Dermis microvascular lymphatic vessel endothelial cell (primary cell): ENCODE measurements around the gene FIBCD1. TPM values are rescaled to one million over a fixed set of nuclear protein-coding genes. Genes with fewer than 3 reads are reported as not detected.

Source experiments
- DNase-seq, 2 donors: peaks; one replicate each; pipeline versions ENCODE4 v3.0.0 to v3.0.0-alpha.2; 2010; ENCODE audit warnings: low read depth in 2 of 2
- total RNA-seq: library from RNA; depleted of rRNA; stranded (reverse); fragments of >200 nt; gene quantifications from 2 replicates; pipeline ENCODE4 v1.2.1, GENCODE V29; 2014

FIBCD1 gene
- total RNA-seq, 1 donor from 2014 or later: under 0.01 TPM

- DNase-seq: no peak
These were observed 77.5 kb downstream of the FIBCD1 start for GRCh38 chr9:130861372-130862180.

- DNase-seq: peak; percentile 58 to 90
These were observed 78.4 kb downstream of the FIBCD1 start for GRCh38 chr9:130860458-130861316.

DNA sequence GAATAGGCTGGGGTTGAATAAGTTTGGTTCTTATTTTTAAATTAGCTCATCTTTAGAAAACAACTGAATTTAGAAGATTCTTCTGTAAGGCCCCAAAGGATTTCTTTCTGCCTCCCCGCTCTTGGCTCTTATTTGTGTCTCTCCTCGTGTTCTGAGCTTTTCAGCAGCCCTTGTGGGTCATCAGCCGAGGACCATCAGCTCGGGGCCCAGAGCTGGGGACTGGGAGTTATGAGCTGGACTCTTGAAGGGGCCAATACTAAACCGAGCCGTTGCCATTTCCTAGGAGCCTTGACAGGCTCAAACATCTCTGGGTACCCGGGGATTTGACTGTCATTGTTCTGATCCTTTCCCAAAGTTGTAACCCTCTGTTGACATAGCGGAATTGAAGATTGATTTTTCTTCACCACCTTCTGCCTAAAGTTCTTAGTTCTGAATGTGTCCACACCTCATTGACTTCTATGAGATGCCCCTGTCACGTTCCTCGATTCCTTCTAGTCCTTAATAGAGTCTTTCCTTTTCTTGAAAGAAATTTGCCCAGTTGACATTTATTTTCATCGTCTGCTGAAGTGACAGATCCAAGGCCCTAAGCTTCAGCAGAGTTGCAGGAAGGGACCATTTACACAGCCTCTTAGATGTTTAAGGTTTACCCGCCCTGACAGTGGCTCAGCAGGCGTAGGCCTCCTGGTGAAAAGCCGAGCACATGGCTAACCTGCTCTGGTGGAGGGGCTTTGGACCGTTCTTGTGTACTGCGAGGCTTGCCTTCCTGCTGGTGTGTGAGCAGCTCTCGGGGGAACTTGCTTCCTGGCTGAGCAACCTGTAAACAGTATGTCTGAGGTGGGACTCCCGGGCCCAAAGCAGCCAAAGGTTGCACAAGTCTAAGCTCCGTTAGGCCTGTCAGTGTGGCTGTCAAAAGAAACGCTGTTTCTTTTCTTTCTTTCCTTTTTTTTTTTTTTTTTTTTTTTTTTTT is 80.0 kb downstream of the FIBCD1 start:
- DNase-seq: no peak

- DNase-seq: peak in 1 of 2 donors; percentile 52
These were observed 80.9 kb downstream of the FIBCD1 start for GRCh38 chr9:130857864-130858738.

DNA sequence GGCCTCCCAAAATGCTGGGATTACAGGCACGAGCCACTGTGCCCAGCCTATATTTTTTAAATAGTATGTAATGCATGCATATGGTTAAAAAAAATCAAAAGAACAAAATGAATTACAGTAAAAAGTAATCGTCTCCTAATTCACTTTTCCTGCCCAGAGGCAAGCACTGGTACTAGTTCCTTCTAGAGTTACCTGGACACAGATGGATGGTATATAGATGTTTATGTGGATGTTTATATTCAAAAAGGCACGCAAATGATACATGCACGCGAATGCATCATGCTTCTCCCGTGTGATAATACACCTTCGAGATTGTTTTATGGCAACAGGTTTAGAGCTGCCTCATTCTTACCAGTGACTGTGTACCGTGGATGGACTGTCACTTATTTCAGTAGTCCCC is 82.6 kb downstream of the FIBCD1 start:
- DNase-seq: no peak

DNA sequence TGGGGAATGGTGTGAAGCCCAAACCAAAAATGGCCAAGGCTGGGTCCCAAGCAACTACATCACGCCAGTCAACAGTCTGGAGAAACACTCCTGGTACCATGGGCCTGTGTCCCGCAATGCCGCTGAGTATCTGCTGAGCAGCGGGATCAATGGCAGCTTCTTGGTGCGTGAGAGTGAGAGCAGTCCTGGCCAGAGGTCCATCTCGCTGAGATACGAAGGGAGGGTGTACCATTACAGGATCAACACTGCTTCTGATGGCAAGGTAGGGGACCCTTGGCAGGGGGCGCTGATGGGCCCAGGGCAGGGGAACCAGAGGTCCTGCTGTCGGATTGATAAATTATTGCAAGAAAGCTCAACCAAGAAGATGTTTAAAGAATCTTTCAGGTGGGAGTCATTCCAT is 84.2 kb downstream of the FIBCD1 start:
- no peak for DNase-seq

DNA sequence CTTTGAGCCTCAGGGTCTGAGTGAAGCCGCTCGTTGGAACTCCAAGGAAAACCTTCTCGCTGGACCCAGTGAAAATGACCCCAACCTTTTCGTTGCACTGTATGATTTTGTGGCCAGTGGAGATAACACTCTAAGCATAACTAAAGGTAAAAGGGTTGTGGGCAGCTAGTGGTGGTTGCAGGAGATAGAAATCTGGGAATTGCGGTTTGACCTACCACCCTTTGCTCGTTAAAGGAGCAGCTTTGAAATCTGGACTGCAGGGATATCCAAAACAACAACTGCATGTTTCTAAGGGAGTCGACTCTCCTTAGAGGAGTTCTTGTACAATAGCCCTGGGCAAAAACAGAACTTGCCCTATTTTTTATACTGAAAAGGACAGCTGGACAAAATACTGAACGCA is 85.0 kb downstream of the FIBCD1 start:
- DNase-seq: no peak

- no peak for DNase-seq
These were observed 86.2 kb downstream of the FIBCD1 start for GRCh38 chr9:130852801-130853200.

Other genes with a start within 250 kb of the FIBCD1 start
- 22.3 and 27.7 TPM in 2 replicates for gene EXOSC2, start 245.5 kb downstream of the FIBCD1 start, total RNA-seq
- 21.8 and 38.3 TPM in 2 replicates for gene ABL1, start 104.0 kb downstream of the FIBCD1 start, total RNA-seq
- gene QRFP, start 42.4 kb downstream of the FIBCD1 start, total RNA-seq: not detected in 2 replicates
- gene LAMC3, start 69.9 kb upstream of the FIBCD1 start, total RNA-seq: 1.2 and 5.1 TPM in 2 replicates
- 1.6 and 2.4 TPM in 2 replicates for gene AIF1L, start 157.3 kb upstream of the FIBCD1 start, total RNA-seq
- gene NUP214, start 186.3 kb upstream of the FIBCD1 start, total RNA-seq: 7.6 and 10.2 TPM in 2 replicates